TTC549 (cell line): ENCODE results near the gene GIMD1.

Source experiments
- FAIRE-seq: peaks from 2 replicates; lab custom pipeline; 2012; peaks lifted over from hg19 to GRCh38; lab: Jason Lieb, UNC

GIMD1 gene

DNA sequence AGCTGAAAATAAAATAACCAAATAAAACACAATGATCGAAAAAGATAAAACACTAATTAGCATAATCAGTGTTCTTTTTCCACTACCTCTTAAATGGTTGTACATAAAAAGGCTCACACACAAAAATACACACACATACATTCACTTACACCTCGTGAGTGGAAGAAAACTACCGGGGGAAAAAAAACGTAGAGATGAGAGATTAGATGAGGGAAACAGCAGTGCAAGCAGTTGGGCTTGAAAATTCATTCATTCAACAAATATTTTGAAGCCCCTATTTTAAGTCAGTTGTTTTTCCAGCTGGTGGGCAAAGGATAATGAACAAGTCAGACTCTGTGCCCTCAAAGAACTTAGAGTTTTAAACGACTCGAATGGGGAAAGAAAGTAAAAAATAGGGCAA is 53.6 kb downstream of the GIMD1 start:
- no peak for FAIRE-seq

DNA sequence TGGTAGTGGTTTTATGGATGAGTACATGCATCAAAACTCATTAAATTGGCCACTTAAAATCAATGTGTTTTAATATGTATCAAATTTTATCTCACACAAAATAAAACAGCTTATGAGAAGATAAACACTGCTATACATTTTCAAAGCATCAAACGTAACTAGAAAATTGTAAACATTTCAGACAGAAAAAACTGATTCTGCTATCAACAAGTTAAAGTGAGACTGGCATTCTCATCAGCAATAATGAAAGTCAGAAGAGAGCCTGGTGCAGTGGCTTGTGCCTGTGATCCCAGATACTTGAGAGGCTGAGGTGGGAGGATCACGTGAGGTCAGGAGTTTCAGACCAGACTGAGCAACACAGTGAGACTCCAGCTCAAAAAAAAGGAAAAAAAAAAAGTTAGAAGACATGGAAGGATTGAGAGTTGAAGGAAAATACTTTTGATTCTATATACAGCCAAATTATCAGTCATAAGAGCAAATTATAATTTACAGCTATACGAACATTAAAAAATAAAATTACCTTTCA is 55.5 kb downstream of the GIMD1 start:
- no peak for FAIRE-seq

DNA sequence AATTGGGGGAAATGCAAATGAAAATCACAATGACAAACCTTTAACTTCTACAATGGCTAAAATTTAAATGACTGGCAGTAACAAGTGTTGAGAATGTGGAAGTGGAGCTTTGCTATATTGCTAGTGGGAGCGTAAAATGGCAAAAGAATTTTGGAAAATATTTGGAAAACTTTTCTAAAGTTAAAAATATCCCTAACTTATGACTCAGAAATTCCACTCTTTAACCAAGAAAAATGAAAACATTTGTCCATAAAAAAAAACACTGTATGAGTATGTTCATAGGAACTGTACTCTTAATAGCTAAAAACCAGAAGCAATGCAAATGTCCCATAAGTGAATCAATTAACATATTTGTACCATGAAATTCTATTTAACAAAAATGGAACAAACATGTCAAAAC is 56.2 kb downstream of the GIMD1 start:
- no peak for FAIRE-seq
